Measurements from ENCODE around the gene CYBC1.
A peak's percentile ranks its signal among the peaks of the same experiment; 100 is the strongest.
"Not testable (repeated sequence)": the region's sequence is repeated elsewhere in the genome, so short reads cannot be mapped to it uniquely, and the experiment has no call there.

Gene CYBC1

DNA sequence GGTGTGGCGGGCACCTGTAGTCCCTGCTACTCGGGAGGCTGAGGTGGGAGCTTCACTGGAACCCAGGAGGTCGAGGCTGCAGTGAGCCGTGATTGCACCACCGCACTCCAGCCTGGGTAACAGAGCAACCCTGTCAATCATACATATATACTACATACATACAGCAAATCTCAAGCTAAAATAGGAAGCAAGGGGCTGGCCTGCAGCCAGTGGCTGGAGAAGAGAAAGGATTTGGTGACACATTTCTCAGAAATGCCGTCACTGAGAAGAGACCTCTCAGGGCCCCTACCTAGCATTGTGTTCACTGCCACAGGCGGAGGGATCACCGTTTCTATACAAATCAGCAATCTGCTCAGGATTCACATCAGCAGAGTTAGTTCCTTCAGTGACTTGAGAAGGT lies 24.9 kb upstream of the CYBC1 start:
- no peak for DNase-seq

- DNase-seq: no peak
These were observed 23.9 kb upstream of the CYBC1 start for GRCh38 chr17:82474223-82475010.

GRCh38 chr17:82470065-82470464 lies 19.5 kb upstream of the CYBC1 start:
- DNase-seq: no peak

GRCh38 chr17:82468692-82469091 lies 18.1 kb upstream of the CYBC1 start:
- DNase-seq: no peak

DNA sequence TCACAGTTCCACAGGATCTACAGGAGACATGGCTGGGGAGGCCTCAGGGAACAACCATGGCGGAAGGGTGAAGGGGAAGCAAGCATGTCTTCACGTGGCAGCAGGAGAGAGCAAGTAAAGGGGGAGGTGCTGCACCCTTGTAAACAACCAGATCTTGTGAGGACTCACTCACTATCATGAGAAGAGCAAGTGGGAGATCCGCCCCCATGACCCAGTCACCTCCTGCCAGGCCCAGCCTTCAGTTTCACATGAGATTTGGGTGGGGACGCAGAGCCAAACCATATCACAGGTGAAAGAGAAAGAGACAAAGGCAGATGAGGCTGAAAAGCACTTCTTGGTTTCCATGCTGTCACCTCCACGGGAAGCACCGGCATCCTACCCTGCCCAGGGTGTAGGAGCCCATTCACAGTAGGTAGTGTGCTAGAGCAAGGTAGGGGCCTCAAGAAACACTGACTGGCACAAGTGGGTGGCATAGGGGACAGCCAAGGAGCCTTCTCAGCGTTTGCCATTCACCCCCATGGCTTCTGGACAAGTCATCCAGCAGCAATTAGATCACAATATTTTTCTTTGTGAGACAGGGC lies 14.6 kb upstream of the CYBC1 start:
- peak; percentile 36 for DNase-seq

DNA sequence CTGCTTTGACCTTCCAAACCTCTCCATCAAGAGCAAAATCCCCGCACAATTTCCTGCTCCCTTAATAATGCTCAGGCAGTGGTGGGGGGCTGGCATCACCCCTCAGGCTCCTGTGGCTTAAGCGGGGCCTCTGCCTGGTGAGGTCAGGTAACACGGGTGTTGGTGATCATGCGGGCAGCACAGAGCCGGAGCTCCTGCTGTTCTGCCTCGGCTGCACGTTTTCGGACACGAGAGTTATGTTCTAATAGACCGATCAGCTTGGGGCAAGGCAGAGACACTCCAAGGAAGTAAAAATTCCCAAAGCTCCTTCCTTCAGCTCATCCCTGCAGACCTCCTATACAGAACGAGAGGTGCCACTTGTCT lies 14.0 kb upstream of the CYBC1 start:
- DNase-seq: no peak

GRCh38 chr17:82463925-82464566 lies 13.5 kb upstream of the CYBC1 start:
- DNase-seq: no peak

GRCh38 chr17:82463391-82463790 lies 12.8 kb upstream of the CYBC1 start:
- no peak for DNase-seq

DNA sequence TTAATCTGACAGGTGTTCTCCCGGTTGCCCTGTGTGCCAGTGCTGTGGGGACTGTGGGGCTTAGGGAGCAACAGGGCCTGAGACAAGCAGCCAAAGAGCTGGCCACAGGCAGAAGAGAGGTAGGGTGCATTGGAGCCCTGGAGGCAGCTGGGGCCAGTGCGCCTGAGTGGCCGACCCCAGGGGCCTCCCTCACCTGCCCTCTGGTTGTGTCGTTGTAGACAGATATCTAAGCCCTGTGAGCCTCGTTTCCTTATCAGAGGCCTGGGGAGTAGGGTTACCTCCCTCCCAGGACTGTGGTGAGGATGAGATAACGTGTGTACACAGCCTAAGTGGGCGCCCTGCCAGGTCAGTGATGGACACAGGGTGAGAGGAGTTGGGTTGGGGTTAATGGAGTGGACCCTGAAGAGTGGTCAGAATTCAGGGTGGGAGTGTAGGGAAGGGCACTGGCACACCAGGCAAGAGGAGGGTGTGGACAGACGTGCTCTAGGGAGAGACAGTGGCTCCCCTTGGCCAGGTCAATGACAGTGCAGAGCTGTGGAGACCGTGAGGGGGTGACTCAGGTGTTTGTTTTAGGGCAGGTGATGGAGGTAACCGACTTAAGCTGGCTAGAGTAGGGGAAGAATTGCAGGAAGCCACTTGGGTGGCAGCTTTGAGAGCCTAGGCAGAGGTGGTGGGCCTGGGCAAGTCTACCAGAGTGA lies 11.4 kb upstream of the CYBC1 start:
- DNase-seq: no peak

DNA sequence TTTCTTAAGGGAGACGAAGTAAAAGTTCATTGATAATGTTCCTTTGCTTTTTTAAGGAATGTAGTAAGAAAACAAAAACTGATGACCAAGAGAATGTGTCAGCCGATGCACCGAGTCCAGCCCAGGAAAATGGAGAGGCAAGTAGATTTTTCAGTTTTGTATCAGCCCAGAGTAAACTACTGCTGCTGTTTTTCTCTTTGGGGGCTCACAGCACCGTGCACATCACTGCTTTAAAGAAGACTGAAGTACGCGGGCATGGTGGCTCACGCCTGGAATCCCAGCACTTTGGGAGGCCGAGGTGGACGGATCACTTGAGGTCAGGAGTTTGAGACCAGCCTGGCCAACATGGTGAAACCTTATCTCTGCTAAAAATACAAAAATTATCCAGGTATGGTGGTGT lies 9.4 kb upstream of the CYBC1 start:
- not testable (repeated sequence) for DNase-seq

GRCh38 chr17:82458885-82459424 lies 8.4 kb upstream of the CYBC1 start:
- DNase-seq: peak; percentile 26

DNA sequence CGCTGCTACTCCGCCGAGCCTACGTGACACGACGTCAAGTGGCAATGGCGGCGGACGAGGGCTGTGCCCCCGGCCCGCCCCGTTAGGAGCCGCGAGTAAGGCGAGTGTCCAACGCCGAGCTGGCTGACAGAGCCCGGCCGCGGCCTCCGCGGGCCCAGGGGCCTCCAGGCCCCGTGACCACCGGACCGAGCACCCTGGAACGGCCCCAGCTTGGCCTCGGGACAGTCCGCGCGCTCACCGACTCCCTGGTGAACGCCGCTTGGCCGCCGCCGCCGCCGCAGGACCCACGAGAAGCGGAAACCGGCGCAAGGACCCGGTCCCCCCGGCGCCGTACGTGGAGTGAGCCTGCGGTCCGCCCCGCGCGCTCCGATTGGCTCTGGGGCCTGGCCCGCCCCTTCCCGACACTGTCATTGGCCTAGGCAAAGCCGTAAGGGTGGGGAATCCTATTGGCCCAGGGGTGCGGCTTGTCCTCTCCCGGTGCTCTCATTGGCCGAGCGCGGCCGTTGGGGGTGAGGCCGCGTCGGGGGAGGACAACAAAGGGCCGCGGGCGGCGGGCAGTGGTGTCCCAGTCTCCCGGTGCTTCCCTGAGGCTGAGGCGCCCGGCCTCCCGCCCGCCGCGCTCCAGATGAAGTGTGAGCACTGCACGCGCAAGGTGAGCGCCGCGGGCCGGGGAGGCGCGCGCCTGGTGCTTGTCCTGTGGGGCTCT lies 7.8 kb upstream of the CYBC1 start, which contains the start of gene NARF:
Gene NARF (plus strand): TSS at position 563 of the 706 bp plus-strand sequence. CDS start 63 bp downstream, at position 626.
- peak; percentile 98 for DNase-seq

- DNase-seq: no peak
These were observed 7.3 kb upstream of the CYBC1 start for GRCh38 chr17:82457929-82458178.

DNA sequence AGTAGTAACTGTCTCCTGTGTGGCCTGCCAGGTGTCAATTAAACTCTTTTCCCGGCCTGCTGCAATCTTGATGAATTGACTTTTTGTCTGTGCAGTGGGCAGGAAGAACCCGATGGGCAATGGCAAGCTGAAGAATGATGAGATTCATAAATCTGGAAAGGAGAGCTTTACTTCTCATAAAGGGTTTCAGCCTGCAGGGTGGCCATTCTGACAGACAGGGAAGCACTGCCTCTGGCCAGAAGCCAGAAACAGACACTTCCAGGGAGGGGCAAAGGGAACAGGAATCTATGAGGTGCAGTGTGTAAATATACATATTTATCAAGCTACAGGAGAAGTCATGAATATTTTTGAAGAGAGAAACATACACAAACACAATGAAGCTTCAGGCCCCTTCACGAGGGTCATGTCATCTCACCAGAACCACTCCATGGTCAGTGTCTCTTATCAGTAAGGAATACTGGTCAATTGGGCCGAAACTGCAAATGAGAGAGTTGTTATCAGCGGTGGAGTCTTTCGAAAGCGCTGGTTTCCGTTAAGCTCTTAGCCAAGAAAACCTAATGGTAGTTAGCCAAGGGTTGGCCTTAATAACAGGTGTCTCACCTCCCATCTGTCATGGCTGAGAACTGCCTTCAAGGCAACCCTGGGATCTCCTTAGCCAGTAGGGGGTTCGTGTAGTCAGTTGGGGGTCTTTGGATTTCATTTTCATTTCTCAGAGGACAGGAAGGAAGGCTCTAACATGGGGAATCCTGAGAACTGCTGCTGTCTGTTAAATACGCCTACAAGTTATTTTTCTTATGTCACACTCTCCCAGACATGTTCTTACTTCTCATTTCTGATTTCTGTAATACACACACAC lies 6.7 kb upstream of the CYBC1 start:
- DNase-seq: no peak

- not testable (repeated sequence) for DNase-seq
These were observed 3.2 kb upstream of the CYBC1 start for GRCh38 chr17:82453706-82454105.

DNA sequence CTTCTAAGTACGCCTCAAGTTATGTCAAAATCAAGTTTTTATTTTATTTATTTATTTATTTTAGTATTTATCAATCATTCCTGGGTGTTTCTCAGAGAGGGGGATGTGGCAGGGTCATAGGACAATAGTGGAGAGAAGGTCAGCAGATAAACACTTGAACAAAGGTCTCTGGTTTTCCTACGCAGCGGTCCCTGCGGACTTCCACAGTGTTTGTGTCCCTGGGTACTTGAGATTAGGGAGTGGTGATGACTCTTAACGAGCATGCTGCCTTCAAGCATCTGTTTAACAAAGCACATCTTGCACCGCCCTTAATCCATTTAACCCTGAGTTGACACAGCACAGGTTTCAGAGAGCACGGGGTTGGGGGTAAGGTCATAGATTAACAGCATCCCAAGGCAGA lies 2.6 kb upstream of the CYBC1 start:
- DNase-seq: not testable (repeated sequence)

GRCh38 chr17:82452162-82452561 lies 1.6 kb upstream of the CYBC1 start:
- DNase-seq: no peak

DNA sequence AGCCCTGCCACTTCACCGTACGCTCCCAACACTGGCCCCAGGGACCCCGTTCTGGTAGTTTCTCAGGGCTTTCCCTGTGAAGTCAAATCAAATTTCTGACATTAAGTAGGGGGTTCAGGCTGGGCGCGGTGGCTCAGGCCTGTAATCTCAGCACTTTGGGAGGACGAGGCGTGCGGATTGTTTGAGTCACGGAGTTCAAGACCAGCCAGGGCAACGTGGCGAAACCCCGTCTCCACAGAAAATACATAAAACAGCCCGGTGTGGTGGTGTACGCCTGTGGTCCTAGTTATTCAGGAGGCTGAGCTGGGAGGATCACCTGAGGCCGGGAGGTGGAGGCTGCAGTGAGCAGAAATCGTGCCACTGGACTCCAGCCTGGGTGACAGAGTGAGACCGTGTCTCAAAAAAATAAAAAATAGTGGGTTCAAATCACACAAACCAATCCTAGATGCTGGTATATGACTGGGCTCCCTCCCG lies 632 bp downstream of the CYBC1 start:
- peak; percentile 65 for DNase-seq

DNA sequence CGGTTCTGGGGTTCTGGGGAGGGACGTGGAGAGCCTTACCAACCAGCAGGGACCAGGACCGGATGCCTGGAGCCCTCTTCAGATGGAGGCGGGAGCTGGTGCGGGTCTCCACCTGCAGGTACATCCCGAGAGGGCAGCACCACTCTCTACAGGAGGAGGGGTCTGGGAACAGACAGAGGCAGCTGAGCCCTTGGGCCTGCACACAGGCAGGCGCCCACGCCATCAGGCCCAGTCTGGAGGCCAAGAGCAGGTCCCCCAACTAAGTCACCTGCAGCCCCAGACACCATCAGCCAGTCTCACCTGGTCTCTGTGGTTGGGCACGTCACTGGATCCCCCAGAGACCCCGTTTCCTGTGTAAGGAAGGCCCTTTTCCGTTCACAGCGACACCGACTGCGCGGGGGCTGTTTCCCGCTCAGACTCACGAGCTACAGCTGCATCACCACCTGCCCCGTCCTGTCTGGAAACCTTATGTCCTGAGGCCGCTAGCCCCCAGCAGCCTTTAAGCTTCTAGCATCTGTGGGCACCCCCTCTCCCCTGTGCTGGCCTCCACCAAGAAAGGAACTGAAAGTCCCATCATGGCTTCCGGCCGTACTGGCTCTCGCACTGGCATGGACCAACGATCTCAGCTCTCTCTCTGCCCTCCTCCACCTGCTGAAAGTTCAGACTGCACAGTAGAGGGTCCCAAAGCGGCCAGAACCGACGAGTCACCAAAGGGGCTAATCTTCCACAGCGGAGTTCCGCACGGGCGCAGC lies 1.2 kb downstream of the CYBC1 start:
- DNase-seq: peak; percentile 82

GRCh38 chr17:82447876-82448275 lies 2.7 kb downstream of the CYBC1 start:
- peak; percentile 16 for DNase-seq

DNA sequence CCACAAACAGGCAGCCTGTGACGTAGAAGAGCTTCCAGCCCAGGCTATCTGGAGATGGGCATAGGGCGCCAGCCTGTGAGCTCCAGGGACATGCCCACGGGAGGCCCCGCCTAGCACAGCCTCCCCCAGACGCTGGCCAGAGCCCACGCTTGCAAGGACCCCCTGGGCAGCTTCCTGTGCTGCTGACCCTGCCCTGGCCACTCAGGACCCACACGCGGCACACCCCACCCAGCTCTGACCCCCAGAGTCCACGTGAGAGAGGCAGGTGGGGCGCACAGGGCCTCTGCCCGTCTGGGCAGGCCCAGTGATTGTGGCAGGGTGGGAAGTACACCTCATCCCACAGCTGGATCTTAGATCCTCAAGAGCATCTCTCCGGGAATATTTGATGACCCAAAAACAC lies 3.9 kb downstream of the CYBC1 start:
- no peak for DNase-seq

Data from stimulated activated CD4-positive, alpha-beta T cell treated with anti-CD3 and anti-CD28 coated beads, Interleukin-15, amount 100 ng/mL, for 24 hours (primary cell).